GM12878 (cell line): ENCODE measurements around the gene DEF6. TPM values are rescaled to one million over a fixed set of nuclear protein-coding genes. Genes with fewer than 3 reads are reported as not detected.

Experiments
- ATAC-seq: fragments of 200-7000 bp; cut with Tn5 transposase; 3 replicates; pipeline ENCODE4 v1.9.1; 2020; ENCODE audit warnings: mild to moderate bottlenecking, moderate library complexity
- BruUV-seq: library from RNA; stranded (reverse); fragments of 400-500 nt; replicated peaks from 2 replicates; lab custom pipeline; 2021; lab: Mats Ljungman, UMichigan
- CTCF ChIA-PET: fragments of 300-600 bp; sonication (Branson Sonifier 250); formaldehyde crosslinking; extraction: SDS; loops from one replicate; lab custom pipeline; 2021; ENCODE audit warnings: inconsistent platforms; lab: Yijun Ruan, JAX
- POLR2A ChIA-PET: fragments of 350-600 bp; formaldehyde crosslinking; extraction: SDS; loops from one replicate; lab custom pipeline; 2021; ENCODE audit warnings: inconsistent platforms; lab: Charles Lee
- RAD21 ChIA-PET: fragments of 300-600 bp; sonication (Branson Sonifier 250); formaldehyde crosslinking; loops from one replicate; lab custom pipeline; 2023; ENCODE audit warnings: antibody characterized with exemption; ENCODE audit not compliant: unreplicated experiment; lab: Charles Lee
- SMC1A ChIA-PET: fragments of 300-600 bp; sonication (Branson Sonifier 250); formaldehyde crosslinking; loops from one replicate; lab custom pipeline; 2023; ENCODE audit not compliant: unreplicated experiment, uncharacterized antibody; lab: Charles Lee
- DNase-seq: peaks from one replicate; pipeline ENCODE4 v3.0.0-alpha.2; 2011; ENCODE audit warnings: low read depth, low spot score
- FAIRE-seq: peaks from 3 replicates; lab custom pipeline; 2011; peaks lifted over from hg19 to GRCh38; lab: Jason Lieb, UNC
- H2AFZ ChIP-seq: 2 replicates; pipeline ENCODE4 v1.6.0; 2011; ENCODE audit warnings: low read depth, low read length, control low read depth; ENCODE audit not compliant: control insufficient read depth
- H3K27ac ChIP-seq: 2 replicates; pipeline ENCODE4 v1.5.1; 2011; ENCODE audit warnings: control low read depth; ENCODE audit not compliant: control insufficient read depth, insufficient read depth
- H3K27me3 ChIP-seq, 2 experiments: replicated peaks in 1 of 2; 2 replicates each; pipeline versions ENCODE4 v1.6.0 to v1.6.1; 2011; ENCODE audit warnings: low read length in 1 of 2; ENCODE audit not compliant: control insufficient read depth in 2 of 2, insufficient read depth in 2 of 2
- H3K36me3 ChIP-seq, 2 experiments: 2 replicates each; pipeline ENCODE4 v1.5.1; 2011; ENCODE audit warnings: low read length in 1 of 2; ENCODE audit not compliant: control insufficient read depth in 2 of 2, insufficient read depth in 2 of 2
- H3K4me1 ChIP-seq: 2 replicates; pipeline ENCODE4 v1.6.1; 2011; ENCODE audit warnings: mild to moderate bottlenecking, low read length, moderate library complexity, mixed read lengths; ENCODE audit not compliant: control insufficient read depth, insufficient read depth
- H3K4me2 ChIP-seq: 2 replicates; pipeline ENCODE4 v1.6.0; 2011; ENCODE audit warnings: control low read depth; ENCODE audit not compliant: control insufficient read depth, insufficient read depth
- H3K4me3 ChIP-seq: fragments of 200-600 bp; sonication (generic); 2 replicates; pipeline ENCODE4 v1.5.1; 2016
- H3K79me2 ChIP-seq: 2 replicates; pipeline ENCODE4 v1.6.0; 2011; ENCODE audit warnings: low read length; ENCODE audit not compliant: control insufficient read depth, insufficient read depth
- H3K9ac ChIP-seq: 2 replicates; pipeline ENCODE4 v1.8.0; 2011; ENCODE audit warnings: low read length, control low read depth, mixed read lengths; ENCODE audit not compliant: control insufficient read depth, insufficient read depth
- H3K9me3 ChIP-seq: replicated peaks from 3 replicates; pipeline ENCODE4 v1.5.1; 2011; ENCODE audit warnings: mild to moderate bottlenecking, low read length; ENCODE audit not compliant: control insufficient read depth, insufficient read depth
- H4K20me1 ChIP-seq: 2 replicates; pipeline ENCODE4 v1.6.0; 2011; ENCODE audit not compliant: control insufficient read depth, insufficient read depth
- MLLT1 ChIP-seq: fragments of 450-650 bp; IDR thresholded peaks from 2 replicates; pipeline ENCODE4 v1.6.1; 2016; ENCODE audit warnings: mild to moderate bottlenecking
- MYB ChIP-seq: fragments of 150-350 bp; IDR thresholded peaks from 2 replicates; pipeline ENCODE4 v1.6.1; 2014; ENCODE audit warnings: mild to moderate bottlenecking, low read depth, low read length, borderline replicate concordance
- RAD51 ChIP-seq: fragments of 450-650 bp; IDR thresholded peaks from 2 replicates; pipeline ENCODE4 v1.6.1; 2016; ENCODE audit warnings: moderate library complexity, mild to moderate bottlenecking, inconsistent platforms
- TCF12 ChIP-seq: IDR thresholded peaks from 2 replicates; pipeline ENCODE4 v1.6.1; 2011; ENCODE audit warnings: low read depth, mild to moderate bottlenecking, low read length
- ZNF207 ChIP-seq: fragments of 450-650 bp; IDR thresholded peaks from 2 replicates; pipeline ENCODE4 v1.6.1; 2014; ENCODE audit warnings: antibody characterized with exemption, mild to moderate bottlenecking, borderline replicate concordance
- WGBS: methylation state at CpG from one replicate; pipeline ENCODE4 v1.1.6; 2016; ENCODE audit warnings: low lambda C conversion rate; ENCODE audit not compliant: insufficient replicate concordance, insufficient coverage; ENCODE audit errors: missing lambda C conversion rate; 5-methylcytosine and 5-hydroxymethylcytosine counted together
- in situ Hi-C: fragments of 300-500 bp; cut with MboI; formaldehyde crosslinking; loops from 9 replicates; pipeline ENCODE4 v1.14.3; 2018; ENCODE audit warnings: mixed read lengths
- intact Hi-C: fragments of 100-400 bp; cut with micrococcal nuclease; formaldehyde crosslinking; loops from one replicate; pipeline ENCODE4 v1.14.2; 2022; ENCODE audit not compliant: unreplicated experiment
- polyA plus RNA-seq, 11 experiments: library from polyadenylated mRNA; depleted of rRNA in 4 of 11; unstranded in 6 of 11; stranded (reverse) in 5 of 11; fragments of >200 nt; fragmentation: Nextera tagmentation in 4 of 11; fragmentation: Illumina TruSeq in 1 of 11; extraction: Ambion mirVana in 4 of 11; extraction: Trizol in 1 of 11; gene quantifications; 1 replicate in 1 of 11; 2 replicates in 10 of 11; pipeline versions ENCODE4 v1.2.1 to v1.2.3, GENCODE V29; 2011 to 2016; ENCODE audit warnings: inconsistent platforms in 2 of 11, missing spikeins in 2 of 11, low read depth in 1 of 11
- total RNA-seq, 4 experiments: library from RNA; depleted of rRNA in 3 of 4; stranded (reverse); fragments of >200 nt in 3 of 4; fragmentation: Illumina TruSeq in 1 of 4; extraction: Trizol in 1 of 4; gene quantifications; 2 replicates each; pipeline versions ENCODE4 v1.2.1 to v1.2.3, GENCODE V29; 2013 to 2021
- TF ChIP-seq, protein P1 (sequence below): fragments of 450-650 bp; IDR thresholded peaks from 2 replicates; pipeline ENCODE4 v1.6.1; 2018; ENCODE audit warnings: borderline replicate concordance, mild to moderate bottlenecking; ENCODE audit not compliant: partially characterized antibody
- TF ChIP-seq, protein P2 (sequence below): fragments of 150-350 bp; IDR thresholded peaks from 2 replicates; pipeline ENCODE4 v1.6.1; 2014; ENCODE audit warnings: mild to moderate bottlenecking, low read depth, low read length

Gene DEF6
- total and polyA plus RNA-seq, 10 of the 15 experiments (the other 5 are each of a cell fraction or from before 2014, with no cell fraction given) = 3.3 to 69.5 (median 48.8) TPM

- Histone ChIP-seq H4K20me1 (no peaks in the 10 kb centered on the region), H3K27me3 (no peaks in the 10 kb centered on the region), H3K4me3 (no peak overlapping the region), H3K4me1 (peaks cover 4% of the 10 kb centered on the region; the same call in 1 of the 2 replicates), H3K79me2 (peaks cover 1% of the 10 kb centered on the region), H3K27ac (no peak overlapping the region), H3K36me3 (peaks cover 1 to 14% of the 10 kb centered on the region in 2 experiments; a peak in 3 of 4 replicates), H3K9me3 (no peaks in the 10 kb centered on the region), H3K4me2 (no peak overlapping the region), H3K9ac (no peak overlapping the region), H2AFZ (no peak overlapping the region)
- intact Hi-C loops = no loop called here
- in situ Hi-C loops = no loop called here
- ChIA-PET CTCF (interaction anchor here (0.9 kb wide), 1 partner anchor 15 kb away, joined by 3 read pairs; no protein-coding TSS in a partner anchor), SMC1A (no interaction called here), POLR2A (no interaction called here), RAD21 (no interaction called here)
- no peak for FAIRE-seq
- no peak for ATAC-seq
- WGBS = 95% methylated on average over 5 of the region's 5 CpGs
- no peak for TF ChIP-seq MLLT1
- BruUV-seq = no TSS peak
- no peak for DNase-seq
Measured at GRCh38 chr6:35359346-35359743, 61.7 kb downstream of the DEF6 start.

DNA sequence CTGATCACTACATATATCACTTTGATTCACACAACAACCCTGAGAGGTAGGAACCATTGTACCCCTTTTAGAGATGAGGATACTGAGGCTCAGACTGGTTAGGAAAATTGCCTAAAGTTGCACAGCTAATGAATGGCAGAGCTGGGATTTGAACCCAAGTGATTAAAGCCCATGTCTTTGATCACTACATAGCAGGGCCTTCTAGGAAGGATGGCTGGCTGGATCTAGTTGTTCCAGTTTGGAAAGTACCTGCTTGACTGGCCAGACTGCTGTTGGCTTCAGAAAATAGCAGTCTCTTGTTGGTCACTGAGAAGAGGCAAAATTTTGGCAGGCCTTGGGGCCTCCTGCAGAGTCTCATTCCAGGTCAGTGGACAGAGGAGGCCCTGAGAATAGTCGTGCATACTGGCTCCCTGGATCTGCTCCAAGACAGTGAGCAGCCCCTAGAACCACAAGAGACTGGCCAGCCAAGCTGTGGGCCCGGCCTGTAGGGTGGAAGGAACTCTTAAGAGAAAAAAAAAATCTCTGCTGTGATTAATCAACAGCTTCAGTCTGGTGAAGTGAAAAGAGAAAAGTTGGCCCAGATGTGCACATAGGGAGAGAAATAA lies 62.2 kb downstream of the DEF6 start:
- peaks cover 4% of the 10 kb centered on the region; the same call in 1 of the 2 replicates for H3K4me1 ChIP-seq
- no peak for DNase-seq
- CTCF ChIA-PET = interaction anchor here (1.1 kb wide), 1 partner anchor 89 kb away, joined by 3 read pairs; no protein-coding TSS in a partner anchor
- RAD21 ChIA-PET = no interaction called here
- ATAC-seq = no peak
- no peak overlapping the region for H3K4me3 ChIP-seq
- H2AFZ ChIP-seq = no peak overlapping the region
- no peaks in the 10 kb centered on the region for H4K20me1 ChIP-seq
- H3K9ac ChIP-seq = no peak overlapping the region
- SMC1A ChIA-PET = interaction anchor here (0.9 to 1.4 kb wide), 2 partner anchors 10 to 11 kb away, joined by 4 to 5 read pairs; no protein-coding TSS in a partner anchor
- H3K79me2 ChIP-seq = peaks cover 1% of the 10 kb centered on the region
- no peak overlapping the region for H3K4me2 ChIP-seq
- no peak for TF ChIP-seq TCF12
- no peak for TF ChIP-seq RAD51
- no peak for TF ChIP-seq ZNF207
- TF ChIP-seq, protein P1, sequence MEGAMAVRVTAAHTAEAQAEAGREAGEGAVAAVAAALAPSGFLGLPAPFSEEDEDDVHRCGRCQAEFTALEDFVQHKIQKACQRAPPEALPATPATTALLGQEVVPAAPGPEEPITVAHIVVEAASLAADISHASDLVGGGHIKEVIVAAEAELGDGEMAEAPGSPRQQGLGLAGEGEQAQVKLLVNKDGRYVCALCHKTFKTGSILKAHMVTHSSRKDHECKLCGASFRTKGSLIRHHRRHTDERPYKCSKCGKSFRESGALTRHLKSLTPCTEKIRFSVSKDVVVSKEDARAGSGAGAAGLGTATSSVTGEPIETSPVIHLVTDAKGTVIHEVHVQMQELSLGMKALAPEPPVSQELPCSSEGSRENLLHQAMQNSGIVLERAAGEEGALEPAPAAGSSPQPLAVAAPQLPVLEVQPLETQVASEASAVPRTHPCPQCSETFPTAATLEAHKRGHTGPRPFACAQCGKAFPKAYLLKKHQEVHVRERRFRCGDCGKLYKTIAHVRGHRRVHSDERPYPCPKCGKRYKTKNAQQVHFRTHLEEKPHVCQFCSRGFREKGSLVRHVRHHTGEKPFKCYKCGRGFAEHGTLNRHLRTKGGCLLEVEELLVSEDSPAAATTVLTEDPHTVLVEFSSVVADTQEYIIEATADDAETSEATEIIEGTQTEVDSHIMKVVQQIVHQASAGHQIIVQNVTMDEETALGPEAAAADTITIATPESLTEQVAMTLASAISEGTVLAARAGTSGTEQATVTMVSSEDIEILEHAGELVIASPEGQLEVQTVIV = no peak
- TF ChIP-seq MYB = no peak
- TF ChIP-seq, protein P2, sequence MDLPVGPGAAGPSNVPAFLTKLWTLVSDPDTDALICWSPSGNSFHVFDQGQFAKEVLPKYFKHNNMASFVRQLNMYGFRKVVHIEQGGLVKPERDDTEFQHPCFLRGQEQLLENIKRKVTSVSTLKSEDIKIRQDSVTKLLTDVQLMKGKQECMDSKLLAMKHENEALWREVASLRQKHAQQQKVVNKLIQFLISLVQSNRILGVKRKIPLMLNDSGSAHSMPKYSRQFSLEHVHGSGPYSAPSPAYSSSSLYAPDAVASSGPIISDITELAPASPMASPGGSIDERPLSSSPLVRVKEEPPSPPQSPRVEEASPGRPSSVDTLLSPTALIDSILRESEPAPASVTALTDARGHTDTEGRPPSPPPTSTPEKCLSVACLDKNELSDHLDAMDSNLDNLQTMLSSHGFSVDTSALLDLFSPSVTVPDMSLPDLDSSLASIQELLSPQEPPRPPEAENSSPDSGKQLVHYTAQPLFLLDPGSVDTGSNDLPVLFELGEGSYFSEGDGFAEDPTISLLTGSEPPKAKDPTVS = no peak
- TF ChIP-seq, all 136 proteins: peak for 0
- Histone ChIP-seq H3K36me3 (peaks cover 1 to 14% of the 10 kb centered on the region in 2 experiments; a peak in 3 of 4 replicates), H3K27ac (no peak overlapping the region), H3K9me3 (no peaks in the 10 kb centered on the region), H3K27me3 (no peaks in the 10 kb centered on the region)
- in situ Hi-C loops = no loop called here
- no TSS peak for BruUV-seq
- FAIRE-seq = no peak
- intact Hi-C loops = no loop called here
- WGBS = 69% methylated on average over 2 of the region's 2 CpGs
- POLR2A ChIA-PET = no interaction called here
